Uterus (tissue), 2 donors: ENCODE data around the gene CLMN.

Experiments used
- CTCF ChIP-seq, 4 experiments: fragments of 200-600 bp in 2 of 4; fragments of 450-650 bp in 2 of 4; sonication (generic) in 2 of 4; IDR thresholded peaks; one replicate each; pipeline ENCODE4 v1.5.1; 2016 to 2019; ENCODE audit warnings: antibody characterized with exemption in 4 of 4, mild to moderate bottlenecking in 2 of 4, moderate library complexity in 1 of 4
- POLR2A ChIP-seq, 2 donors: fragments of 450-650 bp; IDR thresholded peaks; one replicate each; pipeline ENCODE4 v1.6.1; 2016; ENCODE audit warnings: antibody characterized with exemption in 2 of 2, mild to moderate bottlenecking in 1 of 2, moderate library complexity in 1 of 2

- TF ChIP-seq CTCF (IDR thresholded peaks at IDR 0.05), result no peak
- TF ChIP-seq POLR2A (IDR thresholded peaks at IDR 0.05), result no peak
These were observed 127.4 kb downstream of the CLMN start for GRCh38 chr14:95192311-95192710.
